ENCODE measurements around the gene KDR. TPM values are rescaled to one million over a fixed set of nuclear protein-coding genes. Genes with fewer than 3 reads are reported as not detected.

The KDR gene
- polyA plus RNA-seq, 1 donor from 2014 or later, result not detected

DNA sequence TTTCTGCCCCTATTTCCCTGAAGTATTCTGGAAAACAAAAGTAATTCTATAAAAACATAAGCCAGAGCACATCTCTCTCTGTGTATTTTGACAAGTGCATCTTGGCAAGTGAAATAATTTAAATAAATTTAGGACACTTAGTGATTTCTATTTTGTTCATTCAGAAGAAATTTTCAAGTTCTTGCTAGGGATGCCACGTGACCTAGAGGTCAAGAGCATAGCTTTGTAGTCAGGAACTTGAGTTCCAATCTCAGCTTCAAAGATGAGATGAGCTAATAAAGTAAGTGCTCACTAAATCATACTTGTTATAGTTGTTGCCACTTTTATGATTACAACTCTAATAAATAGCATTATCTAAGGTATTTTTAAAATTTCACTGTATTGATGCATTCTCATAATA is 13.8 kb downstream of the KDR start (continued):
- no peak for TF ChIP-seq REST (IDR thresholded peaks at IDR 0.05; ENCODE audit: borderline replicate concordance)
- no peak for TF ChIP-seq POLR2AphosphoS5 (IDR thresholded peaks at IDR 0.05)

GRCh38 chr4:55110131-55110530 is 15.3 kb downstream of the KDR start:
- Histone ChIP-seq H3K4me2 (ENCODE audit: low read length) (no peak overlapping the region), H2AFZ (ENCODE audit: low read depth, low read length) (no peak overlapping the region), H3K27me3 (ENCODE audit: insufficient read depth, low read depth, low read length) (no peaks in the 10 kb centered on the region), H3K9me3 (ENCODE audit: low read length) (no peaks in the 10 kb centered on the region), H3K9me2 (ENCODE audit: insufficient read depth, low read length) (no peaks in the 10 kb centered on the region), H3K9ac (ENCODE audit: low read length) (no peak overlapping the region), H3K4me3 (ENCODE audit: low read length) (no peak overlapping the region), H3K79me2 (replicated peaks; ENCODE audit: insufficient read depth, low read length) (no peaks in the 10 kb centered on the region), H3F3A (ENCODE audit: insufficient read depth, low read length, poor library complexity, severe bottlenecking) (no peaks in the 10 kb centered on the region), H3K27ac (ENCODE audit: low read length) (no peak overlapping the region), H3K36me3 (ENCODE audit: insufficient read depth, low read length) (no peaks in the 10 kb centered on the region), H4K20me1 (ENCODE audit: insufficient read depth) (no peaks in the 10 kb centered on the region)
- TF ChIP-seq TAF1 (IDR thresholded peaks at IDR 0.05; ENCODE audit: low read depth) (no peak), RAD21 (conservative IDR thresholded peaks at IDR 0.05) (no peak), POLR2AphosphoS5 (IDR thresholded peaks at IDR 0.05) (no peak), MXI1 (conservative IDR thresholded peaks at IDR 0.05; ENCODE audit: poor library complexity, severe bottlenecking) (no peak), REST (IDR thresholded peaks at IDR 0.05; ENCODE audit: borderline replicate concordance) (no peak), EP300 (conservative IDR thresholded peaks at IDR 0.05; ENCODE audit: poor library complexity, severe bottlenecking) (no peak), EZH2 (IDR thresholded peaks at IDR 0.05; ENCODE audit: borderline replicate concordance, insufficient read depth, low read length, poor library complexity, severe bottlenecking) (no peak), CTCF (IDR thresholded peaks at IDR 0.05; ENCODE audit: poor library complexity, severe bottlenecking) (no peak), SMC3 (conservative IDR thresholded peaks at IDR 0.05; ENCODE audit: poor library complexity) (no peak)

Data from neural cell (in vitro differentiated cells).